RWPE1 (cell line): ENCODE measurements around the gene MTA2.

Source experiments
- CTCF ChIA-PET: fragments of 350-600 bp; sonication (Branson Sonifier 250); formaldehyde crosslinking; extraction: SDS; loops from one replicate; lab custom pipeline; 2021; lab: Yijun Ruan, JAX
- POLR2A ChIA-PET: fragments of 400-600 bp; formaldehyde crosslinking; extraction: SDS; loops from one replicate; lab custom pipeline; 2020; ENCODE audit warnings: antibody characterized with exemption; ENCODE audit not compliant: low non-redundant PET; lab: Yijun Ruan, JAX
- DNase-seq: peaks from one replicate; pipeline ENCODE4 v3.0.0; 2012; ENCODE audit warnings: low spot score
- H3K27ac ChIP-seq: fragments of 450-650 bp; 2 replicates; pipeline ENCODE4 v1.5.1; 2017
- CTCF ChIP-seq: fragments of 450-650 bp; conservative IDR thresholded peaks from 2 replicates; pipeline ENCODE4 v1.5.1; 2017; ENCODE audit warnings: low read depth, mild to moderate bottlenecking

Gene MTA2

GRCh38 chr11:62577046-62577714, 24.5 kb downstream of the MTA2 start:
- no peak for DNase-seq
- no peak for TF ChIP-seq CTCF
- POLR2A ChIA-PET: no interaction called here
- CTCF ChIA-PET: no interaction called here
- peak overlapping the region; percentile 86 for H3K27ac ChIP-seq

GRCh38 chr11:62575837-62576236, 25.8 kb downstream of the MTA2 start:
- H3K27ac ChIP-seq: peak overlapping the region; percentile 86
- DNase-seq: no peak
- CTCF ChIA-PET: no interaction called here
- no peak for TF ChIP-seq CTCF
- POLR2A ChIA-PET: no interaction called here

- ChIA-PET CTCF (no interaction called here), POLR2A (interaction anchor here (1.9 kb wide), 1 partner anchor 17 kb away, joined by 12 read pairs; the partner anchor contains the start of gene TUT1)
- DNase-seq: no peak
- H3K27ac ChIP-seq: peak overlapping the region; percentile 86
- TF ChIP-seq CTCF: no peak
Observed at GRCh38 chr11:62575156-62575555, 26.5 kb downstream of the MTA2 start.

GRCh38 chr11:62574363-62575071, 27.1 kb downstream of the MTA2 start:
- peak; percentile 24 for DNase-seq
- peak overlapping the region; percentile 86 for H3K27ac ChIP-seq
- no peak for TF ChIP-seq CTCF
- ChIA-PET CTCF (no interaction called here), POLR2A (interaction anchor here (0.6 to 1.9 kb wide), 10 partner anchors 10 to 97 kb away, joined by 3 to 12 read pairs (median 4); partner anchors contain the start of genes AHNAK, LBHD1, TUT1 and UQCC3)

- peak within 1 kb of the TSS; percentile 86 for H3K27ac ChIP-seq
- peak; percentile 99 for DNase-seq
- CTCF ChIA-PET: interaction anchor here (0.8 kb wide), 1 partner anchor 149 kb away, joined by 3 read pairs; no protein-coding TSS in a partner anchor
- TF ChIP-seq CTCF: no peak
- POLR2A ChIA-PET: interaction anchor here (0.6 to 1.9 kb wide), 10 partner anchors 9 to 98 kb away, joined by 3 to 12 read pairs (median 4); partner anchors contain the start of genes AHNAK, LBHD1, TUT1 and UQCC3
Observed at GRCh38 chr11:62573592-62574362, 27.9 kb downstream of the MTA2 start, which contains the start of gene EEF1G. TSS of gene EEF1G (minus strand) at chr11:62573891. CDS start at chr11:62573842, 49 bp downstream.
